HepG2 (cell line): ENCODE results near the gene TNS1. TPM values are rescaled to one million over a fixed set of nuclear protein-coding genes. Genes with fewer than 3 reads are reported as not detected.
A peak's percentile ranks its signal among the peaks of the same experiment; 100 is the strongest.

Experiments used
- ATAC-seq: fragments of 200-7000 bp; cut with Tn5 transposase; 3 replicates; pipeline ENCODE4 v1.9.1; 2020; ENCODE audit warnings: mild to moderate bottlenecking, moderate library complexity
- BruUV-seq: library from RNA; stranded (reverse); fragments of 400-500 nt; replicated peaks from 2 replicates; lab custom pipeline; 2021; lab: Mats Ljungman, UMichigan
- CTCF ChIA-PET: fragments of 300-600 bp; formaldehyde crosslinking; extraction: SDS; loops from one replicate; lab custom pipeline; 2021; ENCODE audit warnings: low total read pairs, inconsistent platforms, low intra/inter-chr PET ratio; lab: Yijun Ruan, JAX
- POLR2A ChIA-PET: fragments of 350-600 bp; sonication (Branson Sonifier 250); formaldehyde crosslinking; loops from one replicate; lab custom pipeline; 2020; ENCODE audit warnings: antibody characterized with exemption, inconsistent platforms; lab: Yijun Ruan, JAX
- DNase-seq: peaks from one replicate; pipeline ENCODE4 v3.0.0-alpha.2; 2015; ENCODE audit warnings: low spot score
- FAIRE-seq: peaks from 3 replicates; lab custom pipeline; 2011; peaks lifted over from hg19 to GRCh38; lab: Jason Lieb, UNC
- H2AFZ ChIP-seq: one replicate; pipeline ENCODE4 v1.6.1; 2011; ENCODE audit warnings: low read length, inconsistent platforms
- H3K27ac ChIP-seq: fragments of 300-600 bp; 3 replicates; pipeline ENCODE4 v1.8.0; 2011; ENCODE audit warnings: mixed run types, mild to moderate bottlenecking, mixed read lengths, low read length, inconsistent platforms; ENCODE audit not compliant: insufficient read depth; ENCODE audit errors: extremely low read length
- H3K27me3 ChIP-seq, 2 experiments: fragments of 200-600 bp in 1 of 2; 2 replicates in 1 of 2; 3 replicates in 1 of 2; pipeline versions ENCODE4 v1.6.0 to v1.8.0; 2011; ENCODE audit warnings: low read length in 2 of 2, mild to moderate bottlenecking in 2 of 2, moderate library complexity in 2 of 2, inconsistent platforms in 1 of 2; ENCODE audit not compliant: insufficient read depth in 2 of 2, control insufficient read depth in 1 of 2
- H3K36me3 ChIP-seq, 2 experiments: fragments of 200-600 bp in 1 of 2; replicated peaks in 1 of 2; 2 replicates in 1 of 2; 3 replicates in 1 of 2; pipeline versions ENCODE4 v1.5.1 to v1.8.0; 2011; ENCODE audit warnings: low read length in 2 of 2, inconsistent platforms in 1 of 2; ENCODE audit not compliant: insufficient read depth in 2 of 2, control insufficient read depth in 1 of 2
- H3K4me1 ChIP-seq: 2 replicates; pipeline ENCODE4 v1.5.1; 2012; ENCODE audit warnings: low read length, inconsistent platforms; ENCODE audit not compliant: insufficient read depth
- H3K4me2 ChIP-seq: 2 replicates; pipeline ENCODE4 v1.6.0; 2011; ENCODE audit warnings: low read depth, low read length, inconsistent platforms
- H3K4me3 ChIP-seq, 3 experiments: fragments of 200-600 bp in 1 of 3; sonication (generic), shearing (Covaris generic) in 1 of 3; replicated peaks in 1 of 3; 2 replicates each; pipeline ENCODE4 v1.5.1; 2011 to 2016; ENCODE audit warnings: low read length in 3 of 3, inconsistent platforms in 2 of 3, low read depth in 2 of 3, mild to moderate bottlenecking in 2 of 3, control low read depth in 1 of 3, mixed read lengths in 1 of 3; ENCODE audit not compliant: insufficient read depth in 1 of 3
- H3K79me2 ChIP-seq: one replicate; pipeline ENCODE4 v1.6.1; 2011; ENCODE audit warnings: low read length, inconsistent platforms; ENCODE audit not compliant: insufficient read depth
- H3K9ac ChIP-seq: 2 replicates; pipeline ENCODE4 v1.6.0; 2011; ENCODE audit warnings: mild to moderate bottlenecking, low read depth, low read length, inconsistent platforms; ENCODE audit not compliant: insufficient read depth
- H3K9me3 ChIP-seq: 2 replicates; pipeline ENCODE4 v1.5.1; 2012; ENCODE audit warnings: mild to moderate bottlenecking, low read length
- H4K20me1 ChIP-seq: 2 replicates; pipeline ENCODE4 v1.6.0; 2011; ENCODE audit warnings: inconsistent platforms, mild to moderate bottlenecking, low read length, moderate library complexity; ENCODE audit not compliant: insufficient read depth
- ATF7 ChIP-seq, 2 experiments: fragments of 450-650 bp in 1 of 2; sonication (generic) in 1 of 2; formaldehyde crosslinking in 1 of 2; IDR thresholded peaks; 2 replicates each; pipeline versions ENCODE4 v1.4.0 to v1.6.1; 2016 to 2020; ENCODE audit warnings: antibody characterized with exemption in 1 of 2, mild to moderate bottlenecking in 1 of 2, missing genetic modification reagents in 1 of 2
- ELF4 ChIP-seq: sonication (generic); formaldehyde crosslinking; IDR thresholded peaks from 2 replicates; pipeline ENCODE4 v1.5.0; 2020; ENCODE audit warnings: missing genetic modification reagents, mild to moderate bottlenecking, moderate library complexity, borderline replicate concordance
- ESRRA ChIP-seq: sonication (generic); formaldehyde crosslinking; IDR thresholded peaks from 2 replicates; pipeline ENCODE4 v1.5.1; 2020; ENCODE audit warnings: mild to moderate bottlenecking, low read depth, missing genetic modification reagents
- GRHL1 ChIP-seq: sonication (generic); formaldehyde crosslinking; conservative IDR thresholded peaks from 2 replicates; pipeline ENCODE4 v1.8.0; 2022; ENCODE audit warnings: missing genetic modification reagents
- HES4 ChIP-seq: sonication (generic); formaldehyde crosslinking; IDR thresholded peaks from 2 replicates; pipeline ENCODE4 v1.9.0; 2021; ENCODE audit warnings: mild to moderate bottlenecking, missing genetic modification reagents, borderline replicate concordance
- IRF2 ChIP-seq: IDR thresholded peaks from 2 replicates; pipeline ENCODE4 v1.6.1; 2018; ENCODE audit warnings: missing genetic modification reagents, missing compliant biosample characterization
- MXI1 ChIP-seq: IDR thresholded peaks from 3 replicates; pipeline ENCODE4 v1.6.1; 2012; ENCODE audit warnings: low read depth, low read length, inconsistent platforms, borderline replicate concordance
- NCOA1 ChIP-seq: sonication (generic); formaldehyde crosslinking; IDR thresholded peaks from 2 replicates; pipeline ENCODE4 v1.9.0; 2021; ENCODE audit warnings: missing genetic modification reagents
- PPARG ChIP-seq: conservative IDR thresholded peaks from 2 replicates; pipeline ENCODE4 v1.6.1; 2016; ENCODE audit warnings: missing biosample characterization, missing genetic modification reagents
- RBFOX2 ChIP-seq: fragments of 200-400 bp; formaldehyde crosslinking; IDR thresholded peaks from 2 replicates; pipeline ENCODE4 v1.6.1; 2017; ENCODE audit warnings: low read depth, mild to moderate bottlenecking, low read length
- SETDB1 ChIP-seq: sonication (generic); formaldehyde crosslinking; IDR thresholded peaks from 2 replicates; pipeline ENCODE4 v1.5.1; 2020; ENCODE audit warnings: missing genetic modification reagents, mild to moderate bottlenecking, borderline replicate concordance
- SIX1 ChIP-seq: sonication (generic); formaldehyde crosslinking; IDR thresholded peaks from 2 replicates; pipeline ENCODE4 v1.4.0; 2020; ENCODE audit warnings: missing genetic modification reagents, borderline replicate concordance
- ZFYVE20 ChIP-seq: sonication (generic); formaldehyde crosslinking; IDR thresholded peaks from 2 replicates; pipeline ENCODE4 v1.8.0; 2023; ENCODE audit warnings: low read depth, mild to moderate bottlenecking, moderate library complexity, missing genetic modification reagents, borderline replicate concordance
- ZNF3 ChIP-seq: IDR thresholded peaks from 2 replicates; pipeline ENCODE4 v1.7.0; 2017; ENCODE audit warnings: inconsistent platforms
- ZNF350 ChIP-seq: sonication (generic); formaldehyde crosslinking; IDR thresholded peaks from 2 replicates; pipeline ENCODE4 v1.4.0; 2020; ENCODE audit warnings: mild to moderate bottlenecking, low read depth, missing genetic modification reagents, borderline replicate concordance
- ZNF430 ChIP-seq: sonication (generic); formaldehyde crosslinking; IDR thresholded peaks from 2 replicates; pipeline ENCODE4 v1.9.0; 2021; ENCODE audit warnings: mild to moderate bottlenecking, missing genetic modification reagents
- ZNF512 ChIP-seq: sonication (generic); formaldehyde crosslinking; IDR thresholded peaks from 2 replicates; pipeline ENCODE4 v1.4.0; 2020; ENCODE audit warnings: mild to moderate bottlenecking, missing genetic modification reagents
- ZNF564 ChIP-seq: sonication (generic); formaldehyde crosslinking; IDR thresholded peaks from 2 replicates; pipeline ENCODE4 v1.8.1; 2023; ENCODE audit warnings: mild to moderate bottlenecking, missing genetic modification reagents
- ZNF839 ChIP-seq: sonication (generic); formaldehyde crosslinking; IDR thresholded peaks from 2 replicates; pipeline ENCODE4 v1.4.0; 2020; ENCODE audit warnings: missing genetic modification reagents, mild to moderate bottlenecking, borderline replicate concordance
- WGBS: methylation state at CpG from one replicate; pipeline ENCODE4 v1.1.6; 2017; ENCODE audit warnings: low lambda C conversion rate; 5-methylcytosine and 5-hydroxymethylcytosine counted together
- in situ Hi-C: cut with HindIII; loops from 2 replicates; pipeline ENCODE4 v1.10.0; 2017; ENCODE audit warnings: low pct_unique_long_range_greater_than_20kb; ENCODE audit not compliant: extremely low pct_ligation_motif_present
- intact Hi-C: fragments of 100-400 bp; cut with micrococcal nuclease; formaldehyde crosslinking; loops from one replicate; pipeline ENCODE4 v1.10.0; 2022; ENCODE audit not compliant: unreplicated experiment
- polyA plus RNA-seq, 8 experiments: library from polyadenylated mRNA; depleted of rRNA in 3 of 8; stranded (reverse) in 7 of 8; unstranded in 1 of 8; fragments of >200 nt; fragmentation: Illumina TruSeq in 4 of 8; extraction: Trizol in 4 of 8; gene quantifications; 2 replicates each; pipeline versions ENCODE4 v1.2.1 to v1.2.3, GENCODE V29; 2011 to 2016; ENCODE audit warnings: low read depth in 4 of 8, missing spikeins in 1 of 8, mixed read lengths in 1 of 8; ENCODE audit not compliant: insufficient read depth in 1 of 8
- total RNA-seq, 5 experiments: library from RNA; depleted of rRNA; stranded (reverse); fragments of >200 nt; fragmentation: Illumina TruSeq; extraction: Trizol; gene quantifications; 2 replicates each; pipeline ENCODE4 v1.2.3, GENCODE V29; 2016; ENCODE audit warnings: low read depth in 1 of 5
- TF ChIP-seq, protein P1 (sequence below): IDR thresholded peaks from 2 replicates; pipeline ENCODE4 v1.6.1; 2016; ENCODE audit warnings: control low read depth

TNS1 gene
- total and polyA plus RNA-seq, 2 of the 13 experiments (the other 11 are each of a cell fraction or from before 2014, with no cell fraction given): 1.9 to 118 TPM

DNA sequence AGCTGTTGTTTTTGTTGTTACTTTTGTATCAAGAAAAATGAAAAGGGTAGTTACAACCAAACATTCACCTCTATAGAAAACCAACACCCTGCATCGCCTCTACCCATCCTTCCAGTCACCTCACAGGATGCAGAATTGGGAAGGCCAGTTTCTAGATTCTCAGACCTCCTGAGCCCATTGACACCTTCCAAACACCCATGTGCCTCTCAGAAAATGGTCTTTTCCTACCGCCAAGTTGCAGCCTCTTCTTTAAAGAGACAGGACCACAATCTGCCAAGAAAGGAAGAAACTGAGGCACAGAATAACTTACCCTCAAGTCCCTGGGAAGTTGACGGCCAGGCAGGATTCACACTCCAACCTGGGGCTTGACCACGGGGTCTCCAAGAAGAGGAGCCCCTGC lies 101.4 kb downstream of the TNS1 start:
- peaks cover 88% of the 10 kb centered on the region for H3K4me1 ChIP-seq
- H4K20me1 ChIP-seq: peaks cover 3% of the 10 kb centered on the region; the same call in 1 of the 2 replicates
- ATAC-seq (no peak), DNase-seq (no peak), FAIRE-seq (no peak)
- ChIA-PET POLR2A (interaction anchor here (0.9 to 2.6 kb wide), 8 partner anchors 11 to 1403 kb away, joined by 3 to 10 read pairs (median 8); partner anchors contain the start of gene RPL37A), CTCF (no interaction called here)
- no TSS peak for BruUV-seq
- peaks cover 14 to 21% of the 10 kb centered on the region in 2 experiments for H3K36me3 ChIP-seq
- no peak overlapping the region for H2AFZ ChIP-seq
- H3K9ac ChIP-seq: peak overlapping the region; percentile 64
- H3K27ac ChIP-seq: peak overlapping the region; percentile 89
- intact Hi-C loops: loop anchor here (5.0 kb wide), 2 partner anchors 41 to 114 kb away; no protein-coding TSS in a partner anchor
- no peaks in the 10 kb centered on the region for H3K9me3 ChIP-seq
- peak overlapping the region; percentile 81 for H3K4me2 ChIP-seq
- in situ Hi-C loops: no loop called here
- WGBS: 83% methylated on average over 4 of the region's 4 CpGs
- H3K27me3 ChIP-seq: no peaks in the 10 kb centered on the region
- peak overlapping the region; percentile 48 to 63 (median 62) for H3K4me3 ChIP-seq
- H3K79me2 ChIP-seq: peaks cover 25% of the 10 kb centered on the region
- TF ChIP-seq ZNF839 (CRISPR knock-in tag) (0 out of 2 replicates have a peak, but pooled peaks have one; percentile 16), ZNF3 (CRISPR knock-in tag) (no peak), ZNF350 (CRISPR knock-in tag) (no peak; the same call in 1 of the 2 replicates), ZNF430 (CRISPR knock-in tag) (peak; percentile 70), SETDB1 (CRISPR knock-in tag) (0 out of 2 replicates have a peak, but pooled peaks have one; percentile 68), RBFOX2 (0 out of 2 replicates have a peak, but pooled peaks have one; percentile 10), ATF7 (IDR thresholded peaks at IDR 0.05) (no peak), ATF7 (CRISPR knock-in tag; IDR thresholded peaks at IDR 0.05) (no peak), ZNF512 (CRISPR knock-in tag) (peak; percentile 51; the same call in 1 of the 2 replicates), ELF4 (CRISPR knock-in tag) (0 out of 2 replicates have a peak, but pooled peaks have one; percentile 1), ZFYVE20 (CRISPR knock-in tag) (no peak), SIX1 (CRISPR knock-in tag) (0 out of 2 replicates have a peak, but pooled peaks have one; percentile 12), NCOA1 (peak; percentile 48; the same call in 1 of the 2 replicates), ESRRA (CRISPR knock-in tag) (no peak), GRHL1 (CRISPR knock-in tag) (no peak), HES4 (CRISPR knock-in tag) (no peak), PPARG (CRISPR knock-in tag) (no peak), ZNF564 (no peak), MXI1 (no peak), IRF2 (no peak)
- TF ChIP-seq, protein P1, sequence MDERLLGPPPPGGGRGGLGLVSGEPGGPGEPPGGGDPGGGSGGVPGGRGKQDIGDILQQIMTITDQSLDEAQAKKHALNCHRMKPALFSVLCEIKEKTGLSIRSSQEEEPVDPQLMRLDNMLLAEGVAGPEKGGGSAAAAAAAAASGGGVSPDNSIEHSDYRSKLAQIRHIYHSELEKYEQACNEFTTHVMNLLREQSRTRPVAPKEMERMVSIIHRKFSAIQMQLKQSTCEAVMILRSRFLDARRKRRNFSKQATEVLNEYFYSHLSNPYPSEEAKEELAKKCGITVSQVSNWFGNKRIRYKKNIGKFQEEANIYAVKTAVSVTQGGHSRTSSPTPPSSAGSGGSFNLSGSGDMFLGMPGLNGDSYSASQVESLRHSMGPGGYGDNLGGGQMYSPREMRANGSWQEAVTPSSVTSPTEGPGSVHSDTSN (CRISPR knock-in tag): no peak
